Hepatocyte (in vitro differentiated cells): Measurements from ENCODE around the gene SHC3.

Experiments
- CTCF ChIP-seq: fragments of 200-600 bp; sonication (generic); IDR thresholded peaks from 2 replicates; pipeline ENCODE4 v1.5.1; 2016; ENCODE audit warnings: antibody characterized with exemption, mild to moderate bottlenecking; ENCODE audit not compliant: poor library complexity
- EZH2 ChIP-seq: fragments of 200-600 bp; sonication (generic); IDR thresholded peaks from 2 replicates; pipeline ENCODE4 v1.6.1; 2016; ENCODE audit warnings: antibody characterized with exemption, mild to moderate bottlenecking, borderline replicate concordance
- EZH2phosphoT487 ChIP-seq: fragments of 200-600 bp; sonication (generic); IDR thresholded peaks from one replicate; pipeline ENCODE4 v1.6.1; 2018; ENCODE audit warnings: antibody characterized with exemption, mild to moderate bottlenecking, low read depth, moderate library complexity; ENCODE audit not compliant: unreplicated experiment, severe bottlenecking

- TF ChIP-seq CTCF (no peak), EZH2 (no peak), EZH2phosphoT487 (no peak)
Measured at GRCh38 chr9:88996921-88997235, 181.7 kb downstream of the SHC3 start.
